GM23248 (cell line): Measurements from ENCODE around the gene BRME1.

ENCODE experiments used
- EZH2 ChIP-seq: fragments of 200-600 bp; sonication (generic); IDR thresholded peaks from 2 replicates; pipeline ENCODE4 v1.6.1; 2018; ENCODE audit warnings: antibody characterized with exemption, mild to moderate bottlenecking; ENCODE audit not compliant: insufficient read depth, poor library complexity, severe bottlenecking
- EZH2phosphoT487 ChIP-seq: fragments of 200-600 bp; sonication (generic); IDR thresholded peaks from 2 replicates; pipeline ENCODE4 v1.6.1; 2018; ENCODE audit warnings: antibody characterized with exemption, moderate library complexity, mild to moderate bottlenecking, low read depth; ENCODE audit not compliant: insufficient read depth

- TF ChIP-seq EZH2 (no peak), EZH2phosphoT487 (no peak)
Measured at GRCh38 chr19:13926715-13927114, 20.8 kb upstream of the BRME1 start.
